ENCODE measurements around the gene ARHGEF4.

The ARHGEF4 gene

GRCh38 chr2:130843321-130843985 lies 6.7 kb downstream of the ARHGEF4 start:
- no peak for DNase-seq (ENCODE audit: low spot score)
- no peak for TF ChIP-seq CTCF (IDR thresholded peaks at IDR 0.05; ENCODE audit: extremely low read depth, missing control alignments)

DNA sequence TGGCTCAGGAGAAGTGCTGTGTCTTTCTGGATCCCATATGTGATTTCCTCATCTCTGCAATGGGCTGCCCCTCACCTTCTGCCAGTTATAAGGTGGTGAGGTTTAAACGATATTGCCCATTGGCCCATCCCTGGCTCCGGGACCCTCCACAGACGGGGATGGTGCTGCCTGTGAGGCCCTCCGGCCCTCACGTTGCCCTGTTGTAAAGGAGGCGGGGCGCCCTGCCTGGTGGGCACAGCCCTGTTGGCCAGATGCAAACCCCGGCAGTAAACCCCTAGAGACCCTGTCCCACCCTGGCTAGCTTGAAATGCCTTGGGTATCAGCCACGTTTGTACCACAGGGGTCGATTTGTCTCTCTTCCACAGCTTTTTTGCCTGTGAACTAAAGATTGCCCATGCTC lies 7.4 kb downstream of the ARHGEF4 start:
- no peak for TF ChIP-seq CTCF (IDR thresholded peaks at IDR 0.05; ENCODE audit: extremely low read depth, missing control alignments)
- no peak for DNase-seq (ENCODE audit: low spot score)

- TF ChIP-seq CTCF (IDR thresholded peaks at IDR 0.05; ENCODE audit: extremely low read depth, missing control alignments): no peak
- DNase-seq (ENCODE audit: low spot score): no peak
Measured at GRCh38 chr2:130845505-130846085, 8.9 kb downstream of the ARHGEF4 start.

DNA sequence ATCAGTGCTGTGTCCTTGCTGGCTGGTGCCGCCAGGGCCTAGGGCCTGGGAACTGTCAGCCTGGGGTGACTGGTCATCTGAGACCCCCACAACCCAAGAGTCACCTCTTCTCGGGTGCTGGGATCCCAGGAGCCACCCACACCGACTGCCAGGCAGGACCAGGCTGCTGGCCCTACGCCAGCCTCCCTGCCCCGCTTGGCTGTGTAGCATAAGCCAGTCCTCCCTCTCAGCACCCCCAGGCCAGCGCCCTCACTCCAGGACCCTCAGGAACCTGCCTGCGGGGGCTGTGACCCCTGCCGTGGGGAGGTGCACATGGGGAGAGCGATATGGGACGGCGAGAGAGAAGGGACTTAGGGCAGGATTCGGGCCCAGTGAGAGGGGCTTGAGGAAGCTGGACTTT lies 9.5 kb downstream of the ARHGEF4 start:
- no peak for DNase-seq (ENCODE audit: low spot score)
- no peak for TF ChIP-seq CTCF (IDR thresholded peaks at IDR 0.05; ENCODE audit: extremely low read depth, missing control alignments)

DNA sequence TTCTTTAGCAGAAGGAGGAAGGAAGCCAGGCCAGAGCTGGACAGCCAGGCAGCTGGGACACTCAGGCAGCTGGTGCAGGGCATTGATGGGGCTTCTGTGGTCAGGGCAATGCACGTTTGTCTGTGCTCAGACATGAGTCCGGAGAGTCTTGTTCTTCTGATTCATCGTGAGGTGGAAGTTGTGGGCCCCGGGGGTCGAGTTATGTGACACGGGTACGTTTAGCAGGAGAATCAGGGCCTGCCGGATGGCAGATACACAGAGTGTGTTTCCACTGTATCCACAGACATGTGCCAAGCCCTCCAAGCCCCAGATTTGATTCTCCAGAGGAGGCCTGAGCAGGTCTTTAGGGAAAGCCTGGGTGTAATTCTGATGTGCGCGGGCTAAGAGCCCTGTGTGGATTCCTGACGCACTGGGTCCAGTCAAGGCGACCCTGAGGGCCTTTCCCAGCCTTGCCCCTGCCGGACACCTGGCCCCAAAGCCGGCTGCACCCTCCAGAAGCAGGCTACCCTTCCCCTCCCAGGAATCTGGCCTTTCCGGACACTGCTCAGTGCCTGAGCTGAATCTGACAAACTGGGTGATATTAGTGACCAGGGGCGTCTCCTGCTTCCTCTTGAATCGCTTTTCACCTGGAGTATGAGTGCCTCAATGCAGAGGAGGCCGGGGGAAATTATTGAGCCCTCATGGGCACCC lies 10.1 kb downstream of the ARHGEF4 start:
- DNase-seq (ENCODE audit: low spot score): no peak
- no peak for TF ChIP-seq CTCF (IDR thresholded peaks at IDR 0.05; ENCODE audit: extremely low read depth, missing control alignments)

- DNase-seq (ENCODE audit: low spot score): no peak
- no peak for TF ChIP-seq CTCF (IDR thresholded peaks at IDR 0.05; ENCODE audit: extremely low read depth, missing control alignments)
Measured at GRCh38 chr2:130847776-130848525, 11.2 kb downstream of the ARHGEF4 start.

Data from GM20000 (cell line).